Ascending aorta (tissue), 2 donors: ENCODE data around the gene CFAP74. TPM values are rescaled to one million over a fixed set of nuclear protein-coding genes. Genes with fewer than 3 reads are reported as not detected.

Experiments used
- DNase-seq, 2 donors: peaks; one replicate each; pipeline ENCODE4 v3.0.0-alpha.2; 2019; ENCODE audit warnings: low spot score in 2 of 2
- H3K27ac ChIP-seq, 2 donors: fragments of 200-600 bp; sonication (generic); one replicate each; pipeline ENCODE4 v1.5.1; 2016 to 2017; ENCODE audit warnings: mild to moderate bottlenecking in 1 of 2
- H3K27me3 ChIP-seq: fragments of 200-600 bp; sonication (generic); one replicate; pipeline ENCODE4 v1.5.1; 2017
- H3K36me3 ChIP-seq, 2 donors: fragments of 200-600 bp; sonication (generic); one replicate each; pipeline ENCODE4 v1.5.1; 2016
- H3K4me1 ChIP-seq, 2 donors: fragments of 200-600 bp; sonication (generic); one replicate each; pipeline ENCODE4 v1.5.1; 2016 to 2017; ENCODE audit warnings: mild to moderate bottlenecking in 1 of 2
- H3K4me3 ChIP-seq, 2 donors: fragments of 200-600 bp; sonication (generic); one replicate each; pipeline ENCODE4 v1.5.1; 2016 to 2017; ENCODE audit warnings: mild to moderate bottlenecking in 1 of 2
- H3K9me3 ChIP-seq, 2 donors: fragments of 200-600 bp; sonication (generic); one replicate each; pipeline ENCODE4 v1.5.1; 2016
- intact Hi-C: fragments of 100-400 bp; cut with DNase I; formaldehyde crosslinking; loops from one replicate; pipeline ENCODE4 v1.15.1; 2023
- total RNA-seq: library from RNA; depleted of rRNA; stranded (reverse); fragments of >200 nt; gene quantifications from one replicate; pipeline ENCODE4 v1.1.0, GENCODE V29; 2016
- TF ChIP-seq, protein P1 (sequence below), 3 experiments: fragments of 200-600 bp in 2 of 3; fragments of 450-650 bp in 1 of 3; sonication (generic) in 2 of 3; IDR thresholded peaks; one replicate each; pipeline ENCODE4 v1.5.1; 2016 to 2019; ENCODE audit warnings: antibody characterized with exemption in 3 of 3, mild to moderate bottlenecking in 1 of 3, moderate library complexity in 1 of 3

Gene CFAP74
- total RNA-seq, 1 donor from 2014 or later = not detected

DNA sequence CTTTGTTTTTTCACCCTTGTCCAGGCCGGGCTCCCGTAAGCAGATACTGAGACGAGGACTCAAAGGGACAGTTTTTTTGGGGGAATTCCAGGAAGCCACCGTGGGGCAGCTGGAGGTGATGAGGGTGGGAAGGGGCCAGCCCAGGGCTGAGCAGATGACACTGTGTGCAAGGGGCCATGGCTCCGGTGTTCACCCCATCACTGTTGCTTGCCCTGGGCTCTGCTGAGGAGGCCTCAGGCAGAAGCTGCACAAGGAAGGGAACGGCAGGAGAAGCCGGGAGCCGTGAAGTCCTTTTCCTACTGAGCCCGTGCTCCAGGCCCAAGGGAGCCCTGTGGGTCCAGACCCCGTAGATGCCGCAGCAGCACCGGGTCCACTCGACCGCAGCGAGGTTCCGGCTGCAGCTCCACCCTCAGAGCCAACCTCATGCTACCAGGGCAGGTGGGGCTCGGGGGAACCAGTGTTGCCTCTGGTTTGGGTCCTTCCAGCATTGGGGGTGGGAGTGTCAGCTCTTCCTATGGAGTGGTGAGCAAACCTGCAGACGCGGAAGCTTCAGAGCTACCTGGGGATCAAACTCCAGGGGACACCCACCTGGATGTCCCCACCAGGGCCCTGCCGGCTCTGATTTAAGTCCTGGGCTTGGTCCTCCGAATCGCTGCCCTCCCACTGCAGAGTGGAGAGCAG, 92.8 kb downstream of the CFAP74 start:
- Histone ChIP-seq H3K27me3 (no peaks in the 10 kb centered on the region), H3K27ac (no peak overlapping the region), H3K9me3 (no peaks in the 10 kb centered on the region), H3K4me1 (peaks cover 4 to 22% of the 10 kb centered on the region in 2 donors), H3K4me3 (no peak overlapping the region), H3K36me3 (no peaks in the 10 kb centered on the region)
- DNase-seq = peak in 1 of 2 donors; percentile 61
- intact Hi-C loops = no loop called here
- TF ChIP-seq, protein P1, sequence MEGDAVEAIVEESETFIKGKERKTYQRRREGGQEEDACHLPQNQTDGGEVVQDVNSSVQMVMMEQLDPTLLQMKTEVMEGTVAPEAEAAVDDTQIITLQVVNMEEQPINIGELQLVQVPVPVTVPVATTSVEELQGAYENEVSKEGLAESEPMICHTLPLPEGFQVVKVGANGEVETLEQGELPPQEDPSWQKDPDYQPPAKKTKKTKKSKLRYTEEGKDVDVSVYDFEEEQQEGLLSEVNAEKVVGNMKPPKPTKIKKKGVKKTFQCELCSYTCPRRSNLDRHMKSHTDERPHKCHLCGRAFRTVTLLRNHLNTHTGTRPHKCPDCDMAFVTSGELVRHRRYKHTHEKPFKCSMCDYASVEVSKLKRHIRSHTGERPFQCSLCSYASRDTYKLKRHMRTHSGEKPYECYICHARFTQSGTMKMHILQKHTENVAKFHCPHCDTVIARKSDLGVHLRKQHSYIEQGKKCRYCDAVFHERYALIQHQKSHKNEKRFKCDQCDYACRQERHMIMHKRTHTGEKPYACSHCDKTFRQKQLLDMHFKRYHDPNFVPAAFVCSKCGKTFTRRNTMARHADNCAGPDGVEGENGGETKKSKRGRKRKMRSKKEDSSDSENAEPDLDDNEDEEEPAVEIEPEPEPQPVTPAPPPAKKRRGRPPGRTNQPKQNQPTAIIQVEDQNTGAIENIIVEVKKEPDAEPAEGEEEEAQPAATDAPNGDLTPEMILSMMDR (IDR thresholded peaks at IDR 0.05) = no peak

DNA sequence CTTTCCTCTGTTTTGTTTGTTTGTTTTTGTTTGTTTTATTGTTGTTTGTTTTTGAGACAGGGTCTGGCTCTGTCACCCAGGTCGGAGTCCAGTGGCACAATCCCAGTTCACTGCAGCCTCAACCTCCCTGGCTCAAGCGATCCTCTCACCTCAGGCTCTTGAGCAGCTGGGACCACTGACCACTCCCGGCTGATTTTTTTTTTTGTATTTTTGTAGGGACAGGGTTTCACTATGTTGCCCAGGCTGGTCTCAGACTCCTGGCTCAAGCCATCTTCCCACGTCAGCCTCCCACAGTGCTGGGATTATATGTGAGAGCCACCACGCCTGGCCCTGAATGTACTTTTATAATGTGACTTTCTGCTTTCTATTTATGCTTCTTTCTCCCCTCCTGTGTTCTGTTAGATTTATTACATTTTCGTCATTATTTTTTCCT, 93.5 kb downstream of the CFAP74 start:
- peaks cover 4 to 22% of the 10 kb centered on the region in 2 donors for H3K4me1 ChIP-seq
- no peak for DNase-seq
- no peaks in the 10 kb centered on the region for H3K27me3 ChIP-seq
- intact Hi-C loops = no loop called here
- H3K4me3 ChIP-seq = peak overlapping the region; percentile 71 to 84
- no peaks in the 10 kb centered on the region for H3K36me3 ChIP-seq
- H3K9me3 ChIP-seq = no peaks in the 10 kb centered on the region
- TF ChIP-seq, protein P1 (IDR thresholded peaks at IDR 0.05) = no peak
- peak overlapping the region; percentile 85 to 88 for H3K27ac ChIP-seq

GRCh38 chr1:1908506-1908791, 95.1 kb downstream of the CFAP74 start:
- Histone ChIP-seq H3K4me3 (peak overlapping the region; percentile 71 to 84), H3K4me1 (peaks cover 4 to 22% of the 10 kb centered on the region in 2 donors), H3K27ac (peak overlapping the region; percentile 86 to 88), H3K36me3 (no peaks in the 10 kb centered on the region), H3K9me3 (no peaks in the 10 kb centered on the region), H3K27me3 (no peaks in the 10 kb centered on the region)
- TF ChIP-seq, protein P1 (IDR thresholded peaks at IDR 0.05) = no peak
- intact Hi-C loops = loop anchor here (5.0 kb wide), 3 partner anchors 166 to 396 kb away; partner anchors contain the start of genes ATAD3A and MIB2
- no peak for DNase-seq

DNA sequence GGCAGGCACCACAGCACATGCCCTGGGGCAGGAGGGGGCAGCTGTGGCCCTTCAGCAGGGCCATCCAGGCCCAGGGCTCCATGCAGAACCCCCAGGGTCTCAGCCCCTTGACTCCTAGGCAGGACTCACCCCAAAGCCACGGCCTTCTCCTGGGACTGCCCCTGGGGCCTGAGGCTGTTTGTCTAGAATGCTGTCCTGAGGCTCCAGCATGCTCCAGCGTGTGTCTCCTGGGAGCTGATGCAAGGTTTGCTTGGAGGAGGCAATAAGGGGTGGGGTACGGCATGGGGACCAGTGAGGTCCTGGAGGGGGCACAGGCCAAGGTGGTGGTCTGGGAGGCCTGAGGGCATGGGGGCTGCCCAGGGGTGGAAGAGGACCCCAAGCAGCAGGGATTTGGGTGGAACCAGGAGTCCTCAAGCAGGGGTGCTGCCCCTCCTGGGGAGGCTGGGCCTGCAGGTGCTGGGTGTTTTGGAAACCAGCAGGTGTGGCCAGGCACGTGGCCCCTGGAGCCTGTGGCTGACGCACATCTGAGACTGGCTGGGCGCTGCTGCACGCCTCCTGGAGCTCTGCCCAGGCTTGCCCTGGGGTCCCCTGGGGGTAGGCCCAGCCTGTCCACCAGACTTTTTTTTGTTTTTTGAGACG, 96.4 kb downstream of the CFAP74 start:
- Histone ChIP-seq H3K9me3 (no peaks in the 10 kb centered on the region), H3K27ac (peak overlapping the region in 1 of 2 donors; percentile 33), H3K27me3 (no peaks in the 10 kb centered on the region), H3K4me3 (no peak overlapping the region), H3K36me3 (no peaks in the 10 kb centered on the region), H3K4me1 (peaks cover 4 to 22% of the 10 kb centered on the region in 2 donors)
- TF ChIP-seq, protein P1 (IDR thresholded peaks at IDR 0.05) = no peak
- intact Hi-C loops = loop anchor here (5.0 kb wide), 3 partner anchors 165 to 395 kb away; partner anchors contain the start of genes ATAD3A and MIB2
- peak in 1 of 2 donors; percentile 65 for DNase-seq

DNA sequence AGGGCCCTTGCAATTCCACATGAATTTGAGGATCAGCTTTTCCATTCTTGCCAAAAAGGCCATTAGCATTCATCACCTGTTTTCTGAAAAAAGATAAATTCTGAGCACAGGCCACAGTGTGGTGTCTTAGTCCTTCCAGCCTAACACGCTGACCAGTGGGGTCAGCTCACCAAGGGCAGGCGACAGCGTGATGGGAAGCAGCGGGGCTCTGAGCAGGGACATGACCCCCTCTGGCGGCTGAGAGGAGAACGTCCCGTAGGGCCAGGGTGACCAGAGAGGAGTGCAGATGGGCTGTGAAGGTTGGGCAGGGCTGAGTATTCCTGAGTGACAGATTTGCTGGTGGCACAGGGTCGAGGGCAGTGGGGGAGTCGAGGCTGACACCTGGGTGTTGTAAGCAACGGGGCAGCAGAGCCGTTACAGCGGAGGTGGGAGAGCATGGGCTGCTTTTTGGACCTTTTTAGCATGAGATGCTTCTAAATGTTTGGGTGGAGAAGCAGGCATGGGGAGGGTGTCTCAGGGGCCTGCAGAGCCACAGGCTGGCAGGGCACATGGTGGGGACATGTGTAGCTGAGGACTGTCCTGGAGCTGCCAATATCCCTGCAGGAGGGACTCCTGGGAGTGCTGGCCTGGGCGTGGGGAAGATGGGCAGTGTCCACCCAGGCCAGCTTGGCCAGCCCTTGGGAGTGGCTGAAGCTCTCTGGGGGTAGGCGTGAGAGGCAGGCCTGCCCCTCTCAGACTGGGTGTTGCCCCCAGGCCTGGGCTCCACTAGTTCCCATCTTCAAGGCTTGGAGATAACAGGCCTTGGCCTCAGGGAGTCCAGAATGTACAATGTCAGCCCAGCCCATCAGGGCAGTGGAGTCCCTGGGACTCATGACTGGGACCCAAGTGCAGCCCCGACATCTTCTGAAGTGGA, 97.1 kb downstream of the CFAP74 start:
- intact Hi-C loops = loop anchor here (1.0 to 5.0 kb wide), 4 partner anchors 128 to 394 kb away; partner anchors contain the start of genes ATAD3A, MIB2 and NADK
- Histone ChIP-seq H3K27ac (peak overlapping the region in 1 of 2 donors; percentile 33), H3K4me1 (peaks cover 4 to 22% of the 10 kb centered on the region in 2 donors), H3K27me3 (no peaks in the 10 kb centered on the region), H3K9me3 (no peaks in the 10 kb centered on the region), H3K36me3 (no peaks in the 10 kb centered on the region), H3K4me3 (no peak overlapping the region)
- peak; percentile 44 to 92 for DNase-seq
- TF ChIP-seq, protein P1 (IDR thresholded peaks at IDR 0.05) = peak; percentile 89 to 94 (median 90)
